ENCODE results near the gene SPATS2.

Gene SPATS2

GRCh38 chr12:49322708-49323523 lies 44.3 kb upstream of the SPATS2 start, which contains the start of gene TROAP (continued):
- TF ChIP-seq ZNF692 (tag by site-specific recombination; IDR thresholded peaks at IDR 0.05) (peak; percentile 14; the same call in 1 of the 2 replicates), ZNF514 (tag by site-specific recombination; IDR thresholded peaks at IDR 0.05) (no peak), ZNF560 (tag by site-specific recombination; IDR thresholded peaks at IDR 0.05; ENCODE audit: borderline replicate concordance) (no peak), ZNF660 (tag by site-specific recombination; IDR thresholded peaks at IDR 0.05) (peak; percentile 19; the same call in 1 of the 2 replicates), ZSCAN18 (tag by site-specific recombination; IDR thresholded peaks at IDR 0.05) (no peak), SP2 (tag by site-specific recombination; IDR thresholded peaks at IDR 0.05) (peak; percentile 100), ZFP3 (tag by site-specific recombination; IDR thresholded peaks at IDR 0.05; ENCODE audit: low read depth) (no peak), ZNF112 (tag by site-specific recombination; IDR thresholded peaks at IDR 0.05) (no peak), ZNF707 (tag by site-specific recombination; IDR thresholded peaks at IDR 0.05) (no peak), ZNF561 (tag by site-specific recombination; IDR thresholded peaks at IDR 0.05; ENCODE audit: borderline replicate concordance) (0 out of 2 replicates have a peak, but pooled peaks have one; percentile 21), ZFP41 (tag by site-specific recombination; IDR thresholded peaks at IDR 0.05; ENCODE audit: borderline replicate concordance) (no peak), KLF7 (tag by site-specific recombination; IDR thresholded peaks at IDR 0.05; ENCODE audit: borderline replicate concordance) (peak; percentile 84), ZFHX2 (tag by site-specific recombination; conservative IDR thresholded peaks at IDR 0.05) (no peak; the same call in 1 of the 2 replicates), BCL11B (tag by site-specific recombination; IDR thresholded peaks at IDR 0.05; ENCODE audit: low read depth) (peak; percentile 53; the same call in 1 of the 2 replicates), KLF10 (tag by site-specific recombination; IDR thresholded peaks at IDR 0.05) (peak; percentile 24; the same call in 1 of the 2 replicates), FEZF1 (tag by site-specific recombination; IDR thresholded peaks at IDR 0.05) (no peak), ZXDB (tag by site-specific recombination; IDR thresholded peaks at IDR 0.05) (peak; percentile 39), ZNF544 (tag by site-specific recombination; IDR thresholded peaks at IDR 0.05) (no peak), SP3 (tag by site-specific recombination; IDR thresholded peaks at IDR 0.05) (peak; percentile 91), KLF17 (tag by site-specific recombination; IDR thresholded peaks at IDR 0.05) (peak; percentile 46), ZBTB48 (tag by site-specific recombination; IDR thresholded peaks at IDR 0.05) (peak; percentile 62), ZBTB7A (tag by site-specific recombination; IDR thresholded peaks at IDR 0.05; ENCODE audit: low read depth) (peak; percentile 59; the same call in 1 of the 2 replicates), ZSCAN16 (tag by site-specific recombination; IDR thresholded peaks at IDR 0.05) (0 out of 2 replicates have a peak, but pooled peaks have one; percentile 32), GLIS1 (tag by site-specific recombination; IDR thresholded peaks at IDR 0.05) (no peak; the same call in 1 of the 2 replicates), PATZ1 (tag by site-specific recombination; IDR thresholded peaks at IDR 0.05) (peak; percentile 64), ZNF433 (tag by site-specific recombination; IDR thresholded peaks at IDR 0.05; ENCODE audit: low read depth) (no peak)
- TF ChIP-seq, protein P1, sequence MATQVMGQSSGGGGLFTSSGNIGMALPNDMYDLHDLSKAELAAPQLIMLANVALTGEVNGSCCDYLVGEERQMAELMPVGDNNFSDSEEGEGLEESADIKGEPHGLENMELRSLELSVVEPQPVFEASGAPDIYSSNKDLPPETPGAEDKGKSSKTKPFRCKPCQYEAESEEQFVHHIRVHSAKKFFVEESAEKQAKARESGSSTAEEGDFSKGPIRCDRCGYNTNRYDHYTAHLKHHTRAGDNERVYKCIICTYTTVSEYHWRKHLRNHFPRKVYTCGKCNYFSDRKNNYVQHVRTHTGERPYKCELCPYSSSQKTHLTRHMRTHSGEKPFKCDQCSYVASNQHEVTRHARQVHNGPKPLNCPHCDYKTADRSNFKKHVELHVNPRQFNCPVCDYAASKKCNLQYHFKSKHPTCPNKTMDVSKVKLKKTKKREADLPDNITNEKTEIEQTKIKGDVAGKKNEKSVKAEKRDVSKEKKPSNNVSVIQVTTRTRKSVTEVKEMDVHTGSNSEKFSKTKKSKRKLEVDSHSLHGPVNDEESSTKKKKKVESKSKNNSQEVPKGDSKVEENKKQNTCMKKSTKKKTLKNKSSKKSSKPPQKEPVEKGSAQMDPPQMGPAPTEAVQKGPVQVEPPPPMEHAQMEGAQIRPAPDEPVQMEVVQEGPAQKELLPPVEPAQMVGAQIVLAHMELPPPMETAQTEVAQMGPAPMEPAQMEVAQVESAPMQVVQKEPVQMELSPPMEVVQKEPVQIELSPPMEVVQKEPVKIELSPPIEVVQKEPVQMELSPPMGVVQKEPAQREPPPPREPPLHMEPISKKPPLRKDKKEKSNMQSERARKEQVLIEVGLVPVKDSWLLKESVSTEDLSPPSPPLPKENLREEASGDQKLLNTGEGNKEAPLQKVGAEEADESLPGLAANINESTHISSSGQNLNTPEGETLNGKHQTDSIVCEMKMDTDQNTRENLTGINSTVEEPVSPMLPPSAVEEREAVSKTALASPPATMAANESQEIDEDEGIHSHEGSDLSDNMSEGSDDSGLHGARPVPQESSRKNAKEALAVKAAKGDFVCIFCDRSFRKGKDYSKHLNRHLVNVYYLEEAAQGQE (tag by site-specific recombination; IDR thresholded peaks at IDR 0.05) = 0 out of 2 replicates have a peak, but pooled peaks have one; percentile 13
